ENCODE measurements around the gene CSE1L. TPM values are rescaled to one million over a fixed set of nuclear protein-coding genes. Genes with fewer than 3 reads are reported as not detected.

Gene CSE1L
- total RNA-seq, 1 donor from 2014 or later = 64.1 TPM

GRCh38 chr20:49097159-49097558 is 51.0 kb downstream of the CSE1L start:
- no peaks in the 10 kb centered on the region for H3K9me3 ChIP-seq (ENCODE audit: insufficient read depth, low read depth, low read length)
- no peak overlapping the region for H2AFZ ChIP-seq (ENCODE audit: low read depth, low read length)
- Mint-ChIP-seq H3K4me1 (ENCODE audit: low read depth, unreplicated experiment) (no peaks in the 10 kb centered on the region), H3K36me3 (ENCODE audit: low read depth, unreplicated experiment) (peaks cover 10% of the 10 kb centered on the region), H3K4me3 (ENCODE audit: unreplicated experiment) (no peak overlapping the region), H3K9me3 (ENCODE audit: unreplicated experiment) (no peaks in the 10 kb centered on the region), H3K27me3 (ENCODE audit: low read depth, unreplicated experiment) (no peaks in the 10 kb centered on the region), H3K27ac (ENCODE audit: unreplicated experiment) (no peak overlapping the region)
- H3K36me3 ChIP-seq (ENCODE audit: insufficient read depth, low read length) = peaks cover 57% of the 10 kb centered on the region
- no peak for TF ChIP-seq EZH2 (IDR thresholded peaks at IDR 0.05; ENCODE audit: insufficient read depth, low read length)
- TF ChIP-seq CTCF (IDR thresholded peaks at IDR 0.05; ENCODE audit: insufficient read depth, low read depth, low read length) = no peak
- H3K27me3 ChIP-seq (ENCODE audit: insufficient read depth, low read length) = no peaks in the 10 kb centered on the region
- H3K4me1 ChIP-seq (ENCODE audit: insufficient read depth, low read length) = no peaks in the 10 kb centered on the region
- H4K20me1 ChIP-seq (ENCODE audit: insufficient read depth, low read length) = peaks cover 16% of the 10 kb centered on the region
- no peak overlapping the region for H3K9ac ChIP-seq (ENCODE audit: low read length)
- FAIRE-seq (no peak), DNase-seq (ENCODE audit: low read depth) (no peak)
- H3K79me2 ChIP-seq (ENCODE audit: insufficient read depth, low read length) = peaks cover 18% of the 10 kb centered on the region
- H3K27ac ChIP-seq (ENCODE audit: low read depth, low read length) = no peak overlapping the region
- no peak overlapping the region for H3K4me3 ChIP-seq (ENCODE audit: insufficient read depth, low read depth, low read length)
- no peak overlapping the region for H3K4me2 ChIP-seq (ENCODE audit: low read length)

GRCh38 chr20:49098136-49098535 is 52.0 kb downstream of the CSE1L start:
- H2AFZ ChIP-seq (ENCODE audit: low read depth, low read length) = no peak overlapping the region
- H3K36me3 Mint-ChIP-seq (ENCODE audit: low read depth, unreplicated experiment) = peaks cover 15% of the 10 kb centered on the region

More at GRCh38 chr20:49098136-49098535, 52.0 kb downstream of the CSE1L start:
- Mint-ChIP-seq H3K27me3 (ENCODE audit: low read depth, unreplicated experiment) (no peaks in the 10 kb centered on the region), H3K4me1 (ENCODE audit: low read depth, unreplicated experiment) (no peaks in the 10 kb centered on the region), H3K4me3 (ENCODE audit: unreplicated experiment) (no peak overlapping the region), H3K27ac (ENCODE audit: unreplicated experiment) (no peak overlapping the region), H3K9me3 (ENCODE audit: unreplicated experiment) (no peaks in the 10 kb centered on the region)
- FAIRE-seq (no peak), DNase-seq (ENCODE audit: low read depth) (no peak)
- TF ChIP-seq EZH2 (IDR thresholded peaks at IDR 0.05; ENCODE audit: insufficient read depth, low read length) (no peak), CTCF (IDR thresholded peaks at IDR 0.05; ENCODE audit: insufficient read depth, low read depth, low read length) (no peak)
- no peak overlapping the region for H3K4me3 ChIP-seq (ENCODE audit: insufficient read depth, low read depth, low read length)
- no peaks in the 10 kb centered on the region for H3K27me3 ChIP-seq (ENCODE audit: insufficient read depth, low read length)
- H3K27ac ChIP-seq (ENCODE audit: low read depth, low read length) = no peak overlapping the region
- H3K4me1 ChIP-seq (ENCODE audit: insufficient read depth, low read length) = no peaks in the 10 kb centered on the region
- no peak overlapping the region for H3K4me2 ChIP-seq (ENCODE audit: low read length)
- peaks cover 60% of the 10 kb centered on the region for H3K36me3 ChIP-seq (ENCODE audit: insufficient read depth, low read length)
- no peaks in the 10 kb centered on the region for H3K9me3 ChIP-seq (ENCODE audit: insufficient read depth, low read depth, low read length)
- peaks cover 18% of the 10 kb centered on the region for H3K79me2 ChIP-seq (ENCODE audit: insufficient read depth, low read length)
- no peak overlapping the region for H3K9ac ChIP-seq (ENCODE audit: low read length)
- peaks cover 20% of the 10 kb centered on the region for H4K20me1 ChIP-seq (ENCODE audit: insufficient read depth, low read length)

Measured in astrocyte (in vitro differentiated cells and primary cell).